ENCODE data around the gene HPSE. TPM values are rescaled to one million over a fixed set of nuclear protein-coding genes. Genes with fewer than 3 reads are reported as not detected.
A peak's percentile ranks its signal among the peaks of the same experiment; 100 is the strongest.
"Not testable (repeated sequence)": the region's sequence is repeated elsewhere in the genome, so short reads cannot be mapped to it uniquely, and the experiment has no call there.

Gene HPSE
- total and polyA plus RNA-seq, 4 donors = 0.43 to 4.7 (median 1.0) TPM

GRCh38 chr4:83290059-83290774, 44.4 kb downstream of the HPSE start:
- not testable (repeated sequence) for H3K9ac ChIP-seq (ENCODE audit: low read depth in 1 of 2, low read length in 2 of 2); H3K9me3 ChIP-seq (ENCODE audit: control insufficient read depth in 4 of 4, low read length in 3 of 4); H3K36me3 ChIP-seq (ENCODE audit: control insufficient read depth in 4 of 4, insufficient read depth in 3 of 4, low read depth in 1 of 4, low read length in 3 of 4); H3K4me1 ChIP-seq (ENCODE audit: control insufficient read depth in 4 of 4, insufficient read depth in 4 of 4, low read length in 3 of 4); H3K27me3 ChIP-seq (ENCODE audit: control insufficient read depth in 4 of 4, insufficient read depth in 4 of 4, low read length in 3 of 4); H3K4me3 ChIP-seq (ENCODE audit: low read depth in 1 of 3, low read length in 3 of 3); DNase-seq (ENCODE audit: low spot score); H3K27ac ChIP-seq (ENCODE audit: low read depth in 1 of 2, low read length in 2 of 2)
- 85% methylated on average over 3 of the region's 3 CpGs for WGBS
- TF ChIP-seq HNF4G (IDR thresholded peaks at IDR 0.05) (peak; percentile 21), SP1 (IDR thresholded peaks at IDR 0.05) (peak; percentile 14), HNF4A (conservative IDR thresholded peaks at IDR 0.05) (peak; percentile 57 to 72)

GRCh38 chr4:83288381-83288780, 46.3 kb downstream of the HPSE start:
- H3K9me3 ChIP-seq (ENCODE audit: control insufficient read depth in 4 of 4, low read length in 3 of 4); H3K27ac ChIP-seq (ENCODE audit: low read depth in 1 of 2, low read length in 2 of 2); H3K9ac ChIP-seq (ENCODE audit: low read depth in 1 of 2, low read length in 2 of 2); H3K27me3 ChIP-seq (ENCODE audit: control insufficient read depth in 4 of 4, insufficient read depth in 4 of 4, low read length in 3 of 4); H3K4me3 ChIP-seq (ENCODE audit: low read depth in 1 of 3, low read length in 3 of 3); H3K4me1 ChIP-seq (ENCODE audit: control insufficient read depth in 4 of 4, insufficient read depth in 4 of 4, low read length in 3 of 4); H3K36me3 ChIP-seq (ENCODE audit: control insufficient read depth in 4 of 4, insufficient read depth in 3 of 4, low read depth in 1 of 4, low read length in 3 of 4); DNase-seq (ENCODE audit: low spot score): not testable (repeated sequence)
- WGBS = 54% methylated on average over 1 of the region's 1 CpG

GRCh38 chr4:83285055-83285407, 49.6 kb downstream of the HPSE start:
- H3K9me3 ChIP-seq (ENCODE audit: control insufficient read depth in 4 of 4, low read length in 3 of 4) = no peaks in the 10 kb centered on the region
- H3K9ac ChIP-seq (ENCODE audit: low read depth in 1 of 2, low read length in 2 of 2) = peak overlapping the region; percentile 91 to 98
- H3K27me3 ChIP-seq (ENCODE audit: control insufficient read depth in 4 of 4, insufficient read depth in 4 of 4, low read length in 3 of 4) = no peaks in the 10 kb centered on the region
- 2% methylated on average over 9 of the region's 9 CpGs for WGBS
- TF ChIP-seq FOXA1 (IDR thresholded peaks at IDR 0.05) = no peak
- peak; percentile 22 for TF ChIP-seq TAF1 (conservative IDR thresholded peaks at IDR 0.05)
- peak; percentile 48 for TF ChIP-seq NR2F2 (IDR thresholded peaks at IDR 0.05)
- no peak for TF ChIP-seq ATF3 (IDR thresholded peaks at IDR 0.05)
- TF ChIP-seq JUND (IDR thresholded peaks at IDR 0.05) = peak; percentile 10 to 29
- peak; percentile 39 for TF ChIP-seq REST (IDR thresholded peaks at IDR 0.05)
- no peak for TF ChIP-seq HNF4A (conservative IDR thresholded peaks at IDR 0.05)
- TF ChIP-seq RXRA (IDR thresholded peaks at IDR 0.05) = peak in 1 of 2 donors; percentile 61
- peak; percentile 53 for TF ChIP-seq SP1 (IDR thresholded peaks at IDR 0.05)
- DNase-seq (ENCODE audit: low spot score) = no peak
- H3K27ac ChIP-seq (ENCODE audit: low read depth in 1 of 2, low read length in 2 of 2) = peak overlapping the region; percentile 92 to 99
- H3K4me3 ChIP-seq (ENCODE audit: low read depth in 1 of 3, low read length in 3 of 3) = peak overlapping the region; percentile 59 to 81 (median 71)
- H3K36me3 ChIP-seq (ENCODE audit: control insufficient read depth in 4 of 4, insufficient read depth in 3 of 4, low read depth in 1 of 4, low read length in 3 of 4) = no peaks in the 10 kb centered on the region
- H3K4me1 ChIP-seq (ENCODE audit: control insufficient read depth in 4 of 4, insufficient read depth in 4 of 4, low read length in 3 of 4) = peaks cover 2 to 13% (median 9%) of the 10 kb centered on the region in 4 donors

All from liver (tissue), 9 donors.